ENCODE data around the gene STXBP5. TPM values are rescaled to one million over a fixed set of nuclear protein-coding genes. Genes with fewer than 3 reads are reported as not detected.
"Not testable (repeated sequence)": the region's sequence is repeated elsewhere in the genome, so short reads cannot be mapped to it uniquely, and the experiment has no call there.

Gene STXBP5
- total and polyA plus RNA-seq, 4 donors = 1.9 to 8.9 (median 4.8) TPM

DNA sequence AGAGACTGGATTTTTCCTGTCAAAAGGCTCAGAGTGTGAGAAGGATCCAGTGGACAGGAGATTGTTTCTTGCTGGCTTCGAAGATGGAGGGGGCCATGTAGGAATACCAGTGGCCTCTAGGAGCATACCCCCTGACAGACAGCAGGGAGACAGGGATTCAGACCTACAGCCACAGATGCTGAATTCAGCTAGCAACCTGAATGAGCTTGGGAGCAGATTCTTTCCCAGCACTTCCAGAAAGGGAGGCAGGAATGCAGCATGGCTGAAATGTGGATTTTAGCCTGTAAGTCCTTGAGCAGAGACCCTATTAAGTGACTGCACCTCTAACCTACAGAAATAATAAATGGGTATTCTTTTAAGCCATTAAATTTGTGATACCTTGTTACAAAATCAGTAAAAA, 44.6 kb downstream of the STXBP5 start:
- Histone ChIP-seq H3K4me1 (ENCODE audit: control insufficient read depth in 4 of 4, insufficient read depth in 4 of 4, low read length in 3 of 4) (no peaks in the 10 kb centered on the region), H3K27ac (ENCODE audit: low read depth in 1 of 2, low read length in 2 of 2) (no peak overlapping the region), H3K4me3 (ENCODE audit: low read depth in 1 of 3, low read length in 3 of 3) (no peak overlapping the region), H3K27me3 (ENCODE audit: control insufficient read depth in 4 of 4, insufficient read depth in 4 of 4, low read length in 3 of 4) (no peaks in the 10 kb centered on the region), H3K36me3 (ENCODE audit: control insufficient read depth in 4 of 4, insufficient read depth in 3 of 4, low read depth in 1 of 4, low read length in 3 of 4) (peaks cover 0 to 5% (median 2%) of the 10 kb centered on the region in 4 donors), H3K9ac (ENCODE audit: low read depth in 1 of 2, low read length in 2 of 2) (no peak overlapping the region), H3K9me3 (ENCODE audit: control insufficient read depth in 4 of 4, low read length in 3 of 4) (no peaks in the 10 kb centered on the region)
- TF ChIP-seq YY1 (IDR thresholded peaks at IDR 0.05) = no peak
- no peak for TF ChIP-seq TAF1 (conservative IDR thresholded peaks at IDR 0.05)
- TF ChIP-seq HNF4G (IDR thresholded peaks at IDR 0.05) = no peak
- TF ChIP-seq, protein P1, sequence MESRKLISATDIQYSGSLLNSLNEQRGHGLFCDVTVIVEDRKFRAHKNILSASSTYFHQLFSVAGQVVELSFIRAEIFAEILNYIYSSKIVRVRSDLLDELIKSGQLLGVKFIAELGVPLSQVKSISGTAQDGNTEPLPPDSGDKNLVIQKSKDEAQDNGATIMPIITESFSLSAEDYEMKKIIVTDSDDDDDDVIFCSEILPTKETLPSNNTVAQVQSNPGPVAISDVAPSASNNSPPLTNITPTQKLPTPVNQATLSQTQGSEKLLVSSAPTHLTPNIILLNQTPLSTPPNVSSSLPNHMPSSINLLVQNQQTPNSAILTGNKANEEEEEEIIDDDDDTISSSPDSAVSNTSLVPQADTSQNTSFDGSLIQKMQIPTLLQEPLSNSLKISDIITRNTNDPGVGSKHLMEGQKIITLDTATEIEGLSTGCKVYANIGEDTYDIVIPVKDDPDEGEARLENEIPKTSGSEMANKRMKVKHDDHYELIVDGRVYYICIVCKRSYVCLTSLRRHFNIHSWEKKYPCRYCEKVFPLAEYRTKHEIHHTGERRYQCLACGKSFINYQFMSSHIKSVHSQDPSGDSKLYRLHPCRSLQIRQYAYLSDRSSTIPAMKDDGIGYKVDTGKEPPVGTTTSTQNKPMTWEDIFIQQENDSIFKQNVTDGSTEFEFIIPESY (IDR thresholded peaks at IDR 0.05) = no peak
- no peak for TF ChIP-seq JUND (IDR thresholded peaks at IDR 0.05)
- 97% methylated on average over 1 of the region's 1 CpG for WGBS
- no peak for DNase-seq (ENCODE audit: low spot score)

DNA sequence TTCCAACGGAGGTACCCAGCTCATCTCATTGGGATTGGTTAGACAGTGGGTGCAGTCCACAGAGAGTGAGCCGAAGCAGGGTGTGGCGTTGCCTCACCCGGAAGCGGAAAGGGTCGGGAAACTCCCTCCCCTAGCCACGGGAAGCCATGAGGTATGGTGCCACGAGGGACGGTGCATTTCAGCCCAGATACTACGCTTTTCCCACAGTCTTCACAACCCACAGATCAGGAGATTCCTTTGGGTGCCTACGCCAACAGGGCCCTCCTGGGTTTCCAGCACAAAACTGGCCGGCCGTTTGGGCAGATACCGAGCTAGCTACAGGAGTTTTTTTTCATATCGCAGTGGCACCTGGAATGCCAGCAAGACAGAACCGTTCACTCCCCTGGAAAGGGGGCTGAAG, 46.9 kb downstream of the STXBP5 start:
- Histone ChIP-seq H3K4me1 (ENCODE audit: control insufficient read depth in 4 of 4, insufficient read depth in 4 of 4, low read length in 3 of 4) (no peaks in the 10 kb centered on the region), H3K9ac (ENCODE audit: low read depth in 1 of 2, low read length in 2 of 2) (no peak overlapping the region), H3K27ac (ENCODE audit: low read depth in 1 of 2, low read length in 2 of 2) (no peak overlapping the region), H3K4me3 (ENCODE audit: low read depth in 1 of 3, low read length in 3 of 3) (no peak overlapping the region), H3K9me3 (ENCODE audit: control insufficient read depth in 4 of 4, low read length in 3 of 4) (no peaks in the 10 kb centered on the region), H3K36me3 (ENCODE audit: control insufficient read depth in 4 of 4, insufficient read depth in 3 of 4, low read depth in 1 of 4, low read length in 3 of 4) (peaks cover 0 to 5% (median 2%) of the 10 kb centered on the region in 4 donors), H3K27me3 (ENCODE audit: control insufficient read depth in 4 of 4, insufficient read depth in 4 of 4, low read length in 3 of 4) (no peaks in the 10 kb centered on the region)
- WGBS = 97% methylated on average over 16 of the region's 16 CpGs
- no peak for DNase-seq (ENCODE audit: low spot score)
- TF ChIP-seq FOXA1 (IDR thresholded peaks at IDR 0.05) (no peak), HNF4G (IDR thresholded peaks at IDR 0.05) (no peak), RAD21 (IDR thresholded peaks at IDR 0.05) (no peak), TAF1 (conservative IDR thresholded peaks at IDR 0.05) (no peak), HNF4A (conservative IDR thresholded peaks at IDR 0.05) (no peak), EGR1 (IDR thresholded peaks at IDR 0.05; ENCODE audit: low read depth in 2 of 2) (no peak), NR2F2 (IDR thresholded peaks at IDR 0.05) (no peak), JUND (IDR thresholded peaks at IDR 0.05) (no peak), SP1 (IDR thresholded peaks at IDR 0.05) (no peak), GABPA (IDR thresholded peaks at IDR 0.05 in 1 of 2, conservative IDR thresholded peaks at IDR 0.05 in 1 of 2) (no peak)
- TF ChIP-seq, protein P2, sequence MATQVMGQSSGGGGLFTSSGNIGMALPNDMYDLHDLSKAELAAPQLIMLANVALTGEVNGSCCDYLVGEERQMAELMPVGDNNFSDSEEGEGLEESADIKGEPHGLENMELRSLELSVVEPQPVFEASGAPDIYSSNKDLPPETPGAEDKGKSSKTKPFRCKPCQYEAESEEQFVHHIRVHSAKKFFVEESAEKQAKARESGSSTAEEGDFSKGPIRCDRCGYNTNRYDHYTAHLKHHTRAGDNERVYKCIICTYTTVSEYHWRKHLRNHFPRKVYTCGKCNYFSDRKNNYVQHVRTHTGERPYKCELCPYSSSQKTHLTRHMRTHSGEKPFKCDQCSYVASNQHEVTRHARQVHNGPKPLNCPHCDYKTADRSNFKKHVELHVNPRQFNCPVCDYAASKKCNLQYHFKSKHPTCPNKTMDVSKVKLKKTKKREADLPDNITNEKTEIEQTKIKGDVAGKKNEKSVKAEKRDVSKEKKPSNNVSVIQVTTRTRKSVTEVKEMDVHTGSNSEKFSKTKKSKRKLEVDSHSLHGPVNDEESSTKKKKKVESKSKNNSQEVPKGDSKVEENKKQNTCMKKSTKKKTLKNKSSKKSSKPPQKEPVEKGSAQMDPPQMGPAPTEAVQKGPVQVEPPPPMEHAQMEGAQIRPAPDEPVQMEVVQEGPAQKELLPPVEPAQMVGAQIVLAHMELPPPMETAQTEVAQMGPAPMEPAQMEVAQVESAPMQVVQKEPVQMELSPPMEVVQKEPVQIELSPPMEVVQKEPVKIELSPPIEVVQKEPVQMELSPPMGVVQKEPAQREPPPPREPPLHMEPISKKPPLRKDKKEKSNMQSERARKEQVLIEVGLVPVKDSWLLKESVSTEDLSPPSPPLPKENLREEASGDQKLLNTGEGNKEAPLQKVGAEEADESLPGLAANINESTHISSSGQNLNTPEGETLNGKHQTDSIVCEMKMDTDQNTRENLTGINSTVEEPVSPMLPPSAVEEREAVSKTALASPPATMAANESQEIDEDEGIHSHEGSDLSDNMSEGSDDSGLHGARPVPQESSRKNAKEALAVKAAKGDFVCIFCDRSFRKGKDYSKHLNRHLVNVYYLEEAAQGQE (IDR thresholded peaks at IDR 0.05) = no peak
- TF ChIP-seq, protein P3, sequence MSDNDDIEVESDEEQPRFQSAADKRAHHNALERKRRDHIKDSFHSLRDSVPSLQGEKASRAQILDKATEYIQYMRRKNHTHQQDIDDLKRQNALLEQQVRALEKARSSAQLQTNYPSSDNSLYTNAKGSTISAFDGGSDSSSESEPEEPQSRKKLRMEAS (IDR thresholded peaks at IDR 0.05) = no peak
- TF ChIP-seq, protein P1 (IDR thresholded peaks at IDR 0.05) = no peak
- TF ChIP-seq, protein P4, sequence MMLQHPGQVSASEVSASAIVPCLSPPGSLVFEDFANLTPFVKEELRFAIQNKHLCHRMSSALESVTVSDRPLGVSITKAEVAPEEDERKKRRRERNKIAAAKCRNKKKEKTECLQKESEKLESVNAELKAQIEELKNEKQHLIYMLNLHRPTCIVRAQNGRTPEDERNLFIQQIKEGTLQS (IDR thresholded peaks at IDR 0.05) = no peak

DNA sequence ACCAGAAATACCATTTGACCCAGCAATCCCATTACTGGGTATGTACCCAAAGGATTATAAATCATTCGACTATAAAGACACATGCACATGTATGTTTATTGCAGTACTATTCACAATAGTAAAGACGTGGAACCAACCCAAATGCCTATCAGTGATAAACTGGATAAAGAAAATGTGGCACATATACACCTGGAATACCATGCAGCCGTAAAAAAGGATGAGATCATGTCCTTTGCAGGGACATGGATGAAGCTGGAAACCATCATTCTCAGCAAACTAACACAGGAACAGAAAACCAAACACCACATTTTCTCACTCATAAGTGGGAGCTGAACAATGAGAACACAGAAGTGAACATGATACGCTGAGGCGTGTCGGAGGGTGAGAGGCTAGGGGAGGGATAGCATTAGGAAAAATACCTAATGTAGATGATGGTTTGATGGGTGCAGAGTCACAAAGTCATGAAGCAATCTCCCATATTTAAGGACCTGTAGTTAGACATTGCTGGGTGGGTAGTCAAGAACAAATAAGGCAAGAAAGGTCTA, 50.8 kb downstream of the STXBP5 start:
- not testable (repeated sequence) for H3K9me3 ChIP-seq (ENCODE audit: control insufficient read depth in 4 of 4, low read length in 3 of 4)
- WGBS = 97% methylated on average over 6 of the region's 6 CpGs

More for the DNA sequence above, 50.8 kb downstream of the STXBP5 start:
- DNase-seq (ENCODE audit: low spot score); H3K27me3 ChIP-seq (ENCODE audit: control insufficient read depth in 4 of 4, insufficient read depth in 4 of 4, low read length in 3 of 4); H3K4me3 ChIP-seq (ENCODE audit: low read depth in 1 of 3, low read length in 3 of 3); H3K36me3 ChIP-seq (ENCODE audit: control insufficient read depth in 4 of 4, insufficient read depth in 3 of 4, low read depth in 1 of 4, low read length in 3 of 4); H3K4me1 ChIP-seq (ENCODE audit: control insufficient read depth in 4 of 4, insufficient read depth in 4 of 4, low read length in 3 of 4); H3K27ac ChIP-seq (ENCODE audit: low read depth in 1 of 2, low read length in 2 of 2); H3K9ac ChIP-seq (ENCODE audit: low read depth in 1 of 2, low read length in 2 of 2): not testable (repeated sequence)

Data from liver (tissue), 9 donors.